Activated T-helper 9 cell treated with anti-CD3 and anti-CD28 coated beads, Interleukin-2, amount 50 U/mL, for 16 hours (primary cell): ENCODE measurements around the gene TFCP2.
"Not testable (repeated sequence)": the region's sequence is repeated elsewhere in the genome, so short reads cannot be mapped to it uniquely, and the experiment has no call there.

Experiments
- DNase-seq: peaks from one replicate; pipeline ENCODE4 v3.0.0-alpha.2; 2020; ENCODE audit warnings: low read depth

Gene TFCP2, protein sequence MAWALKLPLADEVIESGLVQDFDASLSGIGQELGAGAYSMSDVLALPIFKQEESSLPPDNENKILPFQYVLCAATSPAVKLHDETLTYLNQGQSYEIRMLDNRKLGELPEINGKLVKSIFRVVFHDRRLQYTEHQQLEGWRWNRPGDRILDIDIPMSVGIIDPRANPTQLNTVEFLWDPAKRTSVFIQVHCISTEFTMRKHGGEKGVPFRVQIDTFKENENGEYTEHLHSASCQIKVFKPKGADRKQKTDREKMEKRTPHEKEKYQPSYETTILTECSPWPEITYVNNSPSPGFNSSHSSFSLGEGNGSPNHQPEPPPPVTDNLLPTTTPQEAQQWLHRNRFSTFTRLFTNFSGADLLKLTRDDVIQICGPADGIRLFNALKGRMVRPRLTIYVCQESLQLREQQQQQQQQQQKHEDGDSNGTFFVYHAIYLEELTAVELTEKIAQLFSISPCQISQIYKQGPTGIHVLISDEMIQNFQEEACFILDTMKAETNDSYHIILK

DNA sequence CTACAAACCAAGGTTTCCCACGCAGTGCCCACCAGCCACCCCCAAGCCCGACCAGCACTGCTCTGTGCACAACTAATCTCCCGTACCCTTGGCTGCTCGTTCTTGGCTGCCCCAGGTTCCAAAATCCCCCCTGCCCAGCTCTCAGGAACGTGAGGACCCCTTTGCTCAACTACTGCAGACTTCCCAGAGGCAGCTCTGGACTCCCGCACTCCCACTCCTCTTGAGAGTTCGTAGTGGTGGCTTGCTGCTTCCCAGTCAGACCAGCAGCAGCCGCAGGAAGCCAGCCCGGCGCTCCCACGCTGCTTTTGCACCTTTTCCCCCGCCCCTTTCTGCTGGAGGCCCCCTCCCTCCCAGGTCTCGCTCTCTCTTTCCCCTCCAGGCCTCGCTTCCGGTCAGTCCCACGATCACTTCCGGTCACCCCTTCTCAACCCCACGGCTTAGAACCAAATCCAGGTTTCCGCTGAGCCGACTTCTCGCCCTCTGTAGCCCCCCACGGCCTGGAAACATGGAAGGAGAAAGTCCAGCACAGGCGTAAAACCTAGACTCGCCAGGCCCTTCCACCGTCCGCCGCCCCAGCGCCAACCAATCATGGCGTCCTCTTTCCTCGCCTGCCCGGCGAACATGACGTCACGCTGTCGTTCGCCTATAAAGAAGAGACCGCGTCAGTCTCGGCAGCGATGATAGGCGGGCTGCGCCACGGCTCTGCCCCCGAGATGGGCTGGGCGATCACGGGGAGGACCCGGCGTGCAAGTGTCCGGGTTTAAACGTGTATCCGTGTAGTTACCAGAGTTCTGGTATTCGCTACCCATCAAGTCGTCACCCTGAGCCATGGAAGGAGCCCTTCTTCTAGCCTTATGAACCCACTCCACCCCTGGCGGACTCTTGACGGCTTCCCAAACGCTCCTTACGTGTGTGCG lies at the start of gene TFCP2:
TSS of gene TFCP2 (minus strand) at position 621 of the 917 bp plus-strand sequence. CDS start 713 bp downstream, outside the sequence.
- DNase-seq: peak; percentile 89

DNA sequence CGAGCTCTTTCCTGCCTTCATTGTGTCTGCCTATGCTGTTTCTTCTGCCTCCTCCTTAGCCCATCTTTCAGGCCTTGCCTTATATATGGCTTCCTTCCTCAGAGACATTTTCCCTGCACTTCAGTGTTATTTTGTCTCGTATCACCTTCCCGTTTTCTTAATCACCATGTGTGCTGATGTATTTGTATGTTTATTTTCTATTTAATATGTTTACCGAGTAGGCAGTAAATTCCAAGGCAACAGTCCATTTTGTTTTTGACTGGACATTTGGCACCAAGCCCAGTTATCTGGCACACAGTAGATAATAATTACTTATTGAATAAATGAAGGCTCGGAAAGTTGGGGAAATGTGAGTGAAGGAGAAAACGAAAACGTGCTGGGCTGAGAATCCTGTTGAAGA lies 49.5 kb upstream of the TFCP2 start:
- DNase-seq: no peak

DNA sequence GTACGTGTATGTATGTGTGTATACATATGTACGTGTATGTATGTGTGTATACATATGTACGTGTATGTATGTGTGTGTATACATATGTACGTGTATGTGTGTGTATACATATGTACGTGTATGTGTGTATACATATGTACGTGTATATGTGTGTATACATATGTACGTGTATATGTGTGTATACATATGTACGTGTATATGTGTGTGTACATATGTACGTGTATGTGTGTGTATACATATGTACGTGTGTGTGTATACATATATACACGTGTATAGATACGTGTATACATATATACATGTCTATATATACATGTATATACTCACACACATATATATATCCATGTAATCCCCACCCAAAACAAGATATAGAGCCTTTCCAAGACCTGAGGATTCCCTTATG lies 46.9 kb upstream of the TFCP2 start:
- not testable (repeated sequence) for DNase-seq

DNA sequence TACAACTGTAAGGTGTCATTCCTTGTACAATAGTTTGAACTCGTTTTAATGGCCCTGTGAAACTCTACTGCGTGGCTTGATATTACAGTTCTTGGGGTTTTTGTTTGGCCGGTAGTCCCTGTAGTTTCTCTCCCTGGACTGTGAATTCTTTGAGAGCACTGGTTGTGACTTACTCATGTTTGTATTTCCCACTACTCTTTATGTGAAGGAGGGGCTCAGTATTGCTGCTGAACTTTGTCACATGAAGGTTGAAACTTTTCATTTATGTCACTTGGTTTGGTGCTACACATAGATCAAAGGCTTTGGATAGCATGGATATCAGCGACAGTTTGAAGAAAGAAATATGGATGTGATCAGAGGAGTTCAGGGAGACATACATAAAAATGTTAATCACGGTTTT lies 46.4 kb upstream of the TFCP2 start:
- no peak for DNase-seq

DNA sequence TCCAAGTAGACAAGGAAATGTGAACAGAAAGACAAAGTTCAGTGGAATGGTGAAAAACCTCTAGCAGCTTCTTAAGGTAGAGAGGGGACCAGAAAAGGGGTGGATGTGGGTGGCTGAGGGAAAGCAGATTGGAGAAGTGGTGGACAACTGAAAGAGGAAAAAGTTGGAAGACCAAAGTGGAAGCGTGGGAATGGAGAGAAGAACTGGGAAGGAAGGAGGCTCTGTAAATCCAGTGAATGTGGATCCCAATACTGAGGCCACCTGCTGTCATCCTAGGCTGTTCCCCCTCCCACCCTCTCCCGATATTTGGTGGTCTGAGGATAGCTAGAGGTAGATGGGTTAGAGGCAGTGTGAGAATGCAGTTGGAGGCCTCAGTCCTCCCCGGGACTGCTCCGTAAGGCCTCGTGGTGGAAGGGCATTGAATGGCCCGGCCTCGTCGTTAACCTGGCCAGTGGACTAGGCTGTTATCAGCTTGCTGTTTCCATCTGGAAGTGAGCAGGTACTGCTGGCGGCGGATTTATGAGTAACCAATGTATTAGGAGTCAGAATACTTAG lies 45.7 kb upstream of the TFCP2 start:
- no peak for DNase-seq

DNA sequence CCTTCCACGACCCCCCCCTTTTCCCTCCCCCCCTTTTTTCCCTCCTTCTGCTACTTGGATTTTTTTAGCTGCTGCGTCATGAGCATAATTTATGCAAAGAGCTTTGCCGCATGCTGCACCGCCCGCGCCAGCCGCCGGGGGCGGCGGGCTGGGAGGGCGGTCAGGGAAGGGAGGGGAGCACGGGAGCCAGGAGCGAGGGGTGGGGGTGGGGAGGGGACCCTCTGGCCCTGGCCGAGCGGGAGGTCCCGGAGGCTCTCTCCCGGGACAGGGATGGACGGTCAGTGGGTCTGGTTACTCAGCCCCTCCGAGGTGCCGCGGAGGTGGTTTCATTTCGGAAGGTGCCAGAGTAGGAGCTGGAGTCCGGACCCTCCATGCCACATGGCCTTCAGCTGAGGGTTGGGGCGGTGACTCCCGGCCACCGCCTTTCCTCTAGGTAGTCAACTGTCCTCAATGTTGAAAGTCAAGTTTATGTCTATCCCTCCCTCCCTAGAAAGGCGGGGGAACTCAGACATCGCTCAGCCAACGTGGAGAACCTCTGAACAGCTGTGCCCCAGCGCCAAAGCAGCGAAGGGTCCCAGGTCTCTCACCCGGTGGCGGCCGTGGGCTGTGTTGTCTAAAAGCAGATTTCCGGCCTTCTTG lies 45.2 kb upstream of the TFCP2 start, which contains the start of gene POU6F1:
TSS of gene POU6F1 (minus strand) at position 95 of the 639 bp plus-strand sequence. CDS start 11,226 bp downstream, outside the sequence.
- DNase-seq: peak; percentile 56

DNA sequence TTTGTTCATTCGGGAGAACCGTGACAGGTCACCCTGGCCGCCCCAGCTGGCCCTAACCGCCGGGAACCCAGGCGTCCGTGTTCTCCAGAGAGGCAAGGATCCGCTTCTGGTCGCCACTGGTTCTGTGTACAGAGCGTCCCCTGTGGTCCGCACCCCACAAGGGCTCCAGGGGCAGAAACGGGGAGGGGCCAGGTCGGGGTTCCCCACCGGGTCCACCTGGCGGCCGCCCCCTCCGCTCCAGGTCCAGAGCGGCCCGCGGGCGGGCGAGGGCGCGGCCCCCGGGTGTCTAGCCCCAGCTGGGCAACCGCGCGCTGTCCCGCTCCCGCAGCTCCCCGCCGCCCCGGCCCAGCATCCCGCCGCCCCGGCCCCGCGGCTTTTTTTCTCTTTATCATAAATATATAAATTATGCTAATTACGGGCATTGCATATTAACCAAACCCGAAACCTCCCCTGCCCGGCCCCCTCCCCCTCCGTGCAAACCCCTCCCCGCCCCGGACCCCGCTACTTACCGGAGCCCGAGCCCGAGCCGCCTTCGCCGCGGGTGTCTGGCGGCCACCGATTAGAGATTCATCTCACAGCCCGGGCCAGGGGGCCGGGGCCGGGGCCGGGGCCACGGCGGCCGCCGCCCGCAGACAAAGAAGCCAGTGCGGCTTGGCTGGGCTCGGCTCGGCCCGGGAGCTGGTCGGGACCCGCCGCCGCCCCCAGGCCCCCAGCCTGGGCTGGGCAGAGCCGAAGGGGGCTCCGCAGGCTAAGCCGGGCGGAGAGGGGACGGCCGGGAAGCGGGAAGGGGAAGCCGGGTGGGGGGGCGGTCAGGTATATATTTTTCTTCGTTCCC lies 44.4 kb upstream of the TFCP2 start:
- peak; percentile 32 for DNase-seq

DNA sequence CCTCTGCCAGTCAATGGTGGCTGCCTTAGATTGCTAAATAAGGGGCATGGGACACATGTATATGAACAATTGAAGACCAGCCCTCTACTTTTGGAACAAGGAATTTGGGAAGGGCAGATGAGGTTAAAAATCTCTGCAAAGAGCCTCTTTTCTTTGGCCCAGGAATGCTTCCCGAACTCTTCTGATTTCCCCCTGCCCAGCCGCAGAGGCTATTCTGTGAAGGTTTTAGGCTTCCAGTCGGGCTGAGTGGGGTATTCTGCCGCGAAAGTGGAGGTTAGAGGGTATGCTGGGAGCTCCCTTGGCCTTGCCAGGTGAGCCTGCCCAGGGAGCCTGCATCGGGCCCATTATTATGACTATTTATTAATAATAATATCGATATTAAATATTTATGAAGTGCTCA lies 43.7 kb upstream of the TFCP2 start:
- no peak for DNase-seq

DNA sequence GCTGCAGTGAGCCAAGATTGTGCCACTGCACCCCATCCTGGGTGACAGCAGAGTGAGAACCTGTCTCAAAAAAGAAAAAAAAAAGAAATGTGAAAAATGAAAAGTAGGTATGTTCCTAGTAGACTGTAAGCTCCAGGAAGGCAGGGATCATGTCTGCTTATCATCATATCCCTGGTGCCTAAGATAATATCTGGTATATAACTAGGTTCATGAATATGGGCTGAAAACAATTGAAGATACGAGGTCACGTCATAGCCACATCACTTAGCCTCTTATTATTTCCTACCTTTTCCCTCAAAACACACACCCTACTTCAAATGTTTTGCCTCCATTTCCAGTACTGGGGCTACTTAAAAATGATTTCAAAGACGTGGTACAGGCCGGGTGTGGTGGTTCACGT lies 42.0 kb upstream of the TFCP2 start:
- DNase-seq: no peak

DNA sequence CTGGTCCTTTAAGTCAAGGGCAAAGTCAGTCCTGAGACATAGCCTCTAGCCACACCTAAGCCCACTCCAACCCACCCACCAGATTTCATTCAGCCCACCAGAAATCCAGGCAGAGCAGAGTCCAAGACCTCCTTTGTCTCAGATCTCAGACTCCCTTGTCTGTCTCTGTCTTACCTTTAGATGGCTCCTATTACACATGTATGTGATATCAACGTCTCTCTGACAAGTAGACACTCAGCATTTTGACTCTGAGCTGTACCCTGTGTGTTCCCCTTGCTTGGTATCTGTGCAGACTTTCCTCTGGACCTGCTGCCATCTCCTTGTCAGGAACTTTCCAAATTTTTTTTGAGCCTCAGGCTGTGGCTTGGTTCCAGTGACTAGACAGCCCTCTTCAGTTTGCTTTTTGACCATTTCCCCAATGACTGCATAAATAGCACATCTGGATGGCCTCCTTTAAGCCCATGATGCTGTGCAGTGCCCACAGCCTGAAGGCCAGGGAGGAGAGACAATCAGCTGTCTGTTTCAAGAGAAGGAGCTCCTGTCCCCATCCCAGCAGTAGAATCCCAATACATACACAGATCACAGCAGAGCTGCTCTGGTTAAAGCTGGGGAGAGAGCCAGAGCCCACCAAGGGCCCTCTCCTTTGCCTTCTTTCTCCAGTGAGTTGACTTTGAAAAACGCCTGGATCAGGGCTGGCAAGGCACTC lies 37.9 kb upstream of the TFCP2 start:
- no peak for DNase-seq

DNA sequence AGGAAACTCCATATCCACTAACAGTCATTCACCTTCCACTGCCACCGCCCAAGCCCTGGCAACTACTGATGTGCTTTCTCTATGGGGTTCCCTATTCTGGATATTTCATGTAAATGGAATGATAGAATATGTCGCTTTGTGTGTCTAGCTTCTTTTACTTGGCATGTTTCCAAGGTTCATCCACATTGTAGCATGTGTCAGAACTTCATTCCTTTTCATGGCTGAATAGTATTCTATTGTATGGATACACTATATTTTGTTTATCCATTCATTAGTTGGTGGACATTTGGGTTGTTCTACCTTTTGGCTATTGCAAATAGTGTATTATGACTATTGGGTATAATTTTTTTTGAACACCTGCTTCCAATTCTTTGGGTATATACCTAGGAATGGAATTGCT lies 36.3 kb upstream of the TFCP2 start:
- DNase-seq: no peak

DNA sequence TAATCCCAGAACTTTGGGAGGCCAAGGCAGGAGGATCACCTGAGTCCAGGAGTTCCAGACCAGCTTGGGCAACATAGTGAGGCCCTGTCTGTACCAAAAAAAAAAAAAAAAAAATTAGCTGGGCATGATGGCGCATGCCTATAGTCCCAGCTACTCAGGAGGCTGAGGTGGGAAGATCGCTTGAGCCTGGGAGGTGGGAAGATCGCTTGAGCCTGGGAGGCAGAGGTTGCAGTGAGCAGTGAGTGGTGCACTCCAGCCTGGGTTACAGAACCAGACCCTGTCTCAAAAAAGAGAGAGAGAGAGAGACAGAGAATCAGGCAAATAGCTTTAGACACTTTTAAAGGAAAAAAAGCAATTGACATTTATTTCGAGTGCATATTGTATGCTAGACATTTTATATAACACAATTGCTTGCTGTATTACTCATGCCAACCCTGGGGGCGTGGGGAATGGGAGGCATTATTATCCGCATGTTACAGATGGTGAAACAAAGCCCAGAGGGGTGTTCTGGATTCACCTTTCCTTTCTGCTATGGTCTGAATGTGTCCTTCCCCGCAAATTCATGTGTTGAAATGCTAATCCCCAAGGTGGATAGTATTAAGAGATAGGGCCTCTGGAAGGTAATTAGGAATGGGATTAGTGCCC lies 35.2 kb upstream of the TFCP2 start:
- DNase-seq: no peak

DNA sequence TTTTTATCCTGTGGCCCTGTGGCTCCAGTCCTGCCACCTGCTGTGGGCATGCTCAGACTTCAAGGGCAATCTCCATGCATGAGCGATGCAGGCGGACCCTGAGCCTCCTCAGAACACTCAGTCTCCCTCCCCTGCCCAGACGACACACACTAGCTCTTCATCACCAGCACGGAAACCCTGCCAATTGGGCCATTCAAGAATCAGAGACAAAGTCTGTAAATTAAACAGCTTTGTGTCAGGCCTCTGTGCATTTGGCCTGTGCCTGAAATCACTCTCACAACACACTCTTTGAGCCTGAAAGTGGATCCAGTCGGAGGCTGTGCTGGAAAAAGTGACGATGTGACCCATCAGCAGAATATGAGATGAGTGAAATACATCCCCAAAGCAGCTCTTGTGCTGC lies 32.4 kb upstream of the TFCP2 start:
- no peak for DNase-seq

DNA sequence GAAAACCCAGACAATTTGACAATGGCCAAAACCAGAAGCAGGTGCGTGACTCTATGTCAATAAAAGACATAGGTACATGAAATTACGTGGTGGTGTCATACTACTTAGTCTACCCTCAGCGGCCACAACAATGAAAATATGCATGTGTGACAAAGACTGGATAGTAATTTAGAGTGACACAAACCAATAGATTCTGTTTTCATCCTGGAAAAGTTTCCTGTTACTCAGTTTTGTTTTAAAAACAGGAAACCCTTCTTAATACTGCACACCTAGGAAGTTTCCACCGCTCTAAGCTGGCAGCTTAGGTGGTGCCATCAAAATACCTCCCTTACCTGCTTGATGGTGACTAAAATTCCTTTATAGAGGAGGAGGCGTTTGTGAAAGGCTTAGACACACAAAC lies 29.8 kb upstream of the TFCP2 start:
- no peak for DNase-seq

DNA sequence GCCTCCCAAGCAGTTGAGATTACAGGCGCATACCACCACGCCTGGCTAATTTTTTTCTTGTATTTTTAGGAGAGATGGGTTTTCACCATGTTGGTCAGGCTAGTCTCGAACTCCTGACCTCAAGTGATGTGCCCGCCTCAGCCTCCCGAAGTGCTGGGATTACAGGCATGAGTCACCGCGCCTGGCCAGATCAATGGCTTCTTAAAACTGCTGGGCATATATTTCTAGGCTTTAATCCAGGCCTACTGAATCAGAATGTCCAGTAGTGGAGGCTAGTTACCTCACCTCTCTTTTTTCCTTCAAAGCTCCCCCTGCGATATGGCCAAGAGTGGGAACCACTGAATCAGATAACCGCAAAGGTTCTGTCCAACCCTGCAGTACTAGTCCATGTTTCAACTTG lies 27.9 kb upstream of the TFCP2 start:
- DNase-seq: no peak

DNA sequence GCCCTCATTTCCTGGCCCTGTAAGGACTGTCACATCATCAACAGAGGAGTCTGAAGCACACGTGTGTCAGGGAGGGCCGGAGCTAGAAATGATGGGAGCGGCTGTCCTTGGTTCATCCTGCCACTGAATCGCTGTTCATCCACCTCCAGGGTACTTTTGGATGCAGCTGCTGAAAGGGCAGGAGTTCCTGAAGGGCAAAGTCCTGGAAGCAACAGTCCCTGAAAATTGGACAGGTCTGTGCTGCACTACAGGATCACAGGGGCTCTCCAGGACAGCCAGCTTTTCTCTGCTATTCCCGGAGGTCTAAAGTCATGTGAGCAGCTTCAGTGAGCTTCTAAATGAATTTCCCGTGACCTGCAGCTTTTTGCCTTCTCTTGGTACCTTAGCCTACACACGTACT lies 27.2 kb upstream of the TFCP2 start:
- no peak for DNase-seq

DNA sequence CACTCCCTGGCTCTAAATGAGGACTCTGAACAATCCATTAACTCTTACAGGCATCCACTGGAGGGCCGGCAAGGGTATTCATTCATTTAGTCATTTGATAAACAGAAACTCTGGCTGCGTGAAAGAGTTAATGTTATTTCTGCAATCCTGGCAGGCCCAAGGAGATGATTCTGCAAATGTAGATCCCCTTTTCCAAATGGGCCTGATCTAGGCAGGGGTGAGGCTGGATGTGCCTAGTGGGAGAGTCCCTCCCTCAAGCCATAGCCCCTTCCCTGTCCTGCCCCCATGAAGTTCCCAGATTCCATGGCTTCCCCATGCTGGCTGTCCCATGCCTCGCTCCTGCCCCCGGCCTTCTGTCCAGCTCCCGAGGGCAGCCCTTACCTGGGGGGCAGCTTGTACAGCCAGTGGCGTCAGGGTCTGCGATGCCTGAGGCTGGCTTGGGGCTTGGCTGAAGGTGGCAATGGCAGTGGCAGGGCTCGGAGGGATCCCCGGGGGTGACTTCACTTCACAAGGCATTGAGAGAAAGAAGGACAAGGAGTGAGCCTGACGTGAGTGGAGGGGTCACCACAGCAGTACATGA lies 26.5 kb upstream of the TFCP2 start:
- DNase-seq: no peak

DNA sequence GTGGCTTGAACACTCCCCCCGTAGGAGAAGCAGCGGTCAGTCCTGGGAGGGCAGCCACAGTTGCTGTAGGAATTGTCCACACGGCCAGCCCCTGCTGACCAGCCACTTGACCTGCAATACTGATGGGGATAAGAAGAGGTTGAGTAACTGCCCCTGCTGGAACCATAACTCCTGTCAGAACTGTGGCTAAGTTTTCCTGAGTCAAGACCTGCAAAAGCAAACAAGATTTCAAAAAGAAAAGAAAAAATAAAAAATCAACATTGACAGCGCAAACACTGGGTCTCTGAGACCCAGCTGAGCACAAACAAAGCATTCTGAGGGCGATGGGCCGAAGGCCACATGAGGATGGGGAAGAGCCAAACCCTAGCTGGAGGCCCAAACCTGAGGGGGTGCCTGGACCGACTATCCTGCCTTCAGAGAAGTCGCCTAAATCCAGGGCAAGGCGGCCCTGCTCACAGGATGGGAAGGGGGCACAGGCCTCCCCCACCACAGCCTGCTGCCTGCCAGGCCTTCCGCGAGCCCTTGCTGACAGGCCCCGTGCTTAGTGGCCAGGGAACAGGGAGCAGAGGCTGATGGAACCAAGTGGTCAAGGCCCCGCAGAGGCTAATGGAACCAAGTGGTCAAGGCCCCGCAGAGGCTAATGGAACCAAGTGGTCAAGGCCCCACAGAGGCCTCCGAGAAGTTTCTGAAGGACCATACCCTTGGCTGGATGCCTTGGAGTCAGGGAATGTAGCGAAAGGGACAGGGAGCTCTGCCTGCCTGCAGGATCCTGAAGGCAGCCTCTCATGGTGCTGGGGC lies 25.8 kb upstream of the TFCP2 start:
- DNase-seq: no peak
